T-helper 22 cell (primary cell): ENCODE results near the gene SPG7.
A peak's percentile ranks its signal among the peaks of the same experiment; 100 is the strongest.

Source experiments
- DNase-seq: peaks from one replicate; pipeline ENCODE4 v3.0.0-alpha.2; 2020; ENCODE audit warnings: low read depth

SPG7 gene

GRCh38 chr16:89547291-89547690, 39.1 kb downstream of the SPG7 start:
- DNase-seq = no peak

GRCh38 chr16:89547860-89548259, 39.7 kb downstream of the SPG7 start:
- no peak for DNase-seq

- no peak for DNase-seq
These were observed 40.3 kb downstream of the SPG7 start for GRCh38 chr16:89548344-89549006.

GRCh38 chr16:89549007-89549700, 41.0 kb downstream of the SPG7 start:
- DNase-seq = no peak

- no peak for DNase-seq
These were observed 42.3 kb downstream of the SPG7 start for GRCh38 chr16:89550421-89551007.

- no peak for DNase-seq
These were observed 44.1 kb downstream of the SPG7 start for GRCh38 chr16:89552329-89552728.

GRCh38 chr16:89552913-89553312, 44.7 kb downstream of the SPG7 start:
- no peak for DNase-seq

GRCh38 chr16:89553733-89554132, 45.5 kb downstream of the SPG7 start:
- DNase-seq = no peak

- DNase-seq = no peak
These were observed 46.1 kb downstream of the SPG7 start for GRCh38 chr16:89554343-89554742.

- DNase-seq = no peak
These were observed 47.1 kb downstream of the SPG7 start for GRCh38 chr16:89555265-89555664.

GRCh38 chr16:89555780-89556179, 47.6 kb downstream of the SPG7 start:
- no peak for DNase-seq

- peak; percentile 47 for DNase-seq
These were observed 48.8 kb downstream of the SPG7 start for GRCh38 chr16:89556750-89557689.

- DNase-seq = no peak
These were observed 49.7 kb downstream of the SPG7 start for GRCh38 chr16:89557690-89558490.

- DNase-seq = peak; percentile 89
These were observed 52.4 kb downstream of the SPG7 start, which contains the start of gene RPL13 for GRCh38 chr16:89560378-89561141. Gene RPL13, plus strand, starts transcription at chr16:89560682. Its CDS starts 278 bp downstream, at chr16:89560960.

- no peak for DNase-seq
These were observed 53.1 kb downstream of the SPG7 start for GRCh38 chr16:89561142-89561883.

GRCh38 chr16:89561884-89562599, 53.8 kb downstream of the SPG7 start:
- DNase-seq = no peak

GRCh38 chr16:89562939-89563338, 54.7 kb downstream of the SPG7 start:
- DNase-seq = no peak

- no peak for DNase-seq
These were observed 55.6 kb downstream of the SPG7 start for GRCh38 chr16:89563639-89564392.
